HL-60 (cell line): ENCODE measurements around the gene CCR9.

ENCODE experiments used
- DNase-seq, 2 experiments: peaks; one replicate each; pipeline ENCODE4 v3.0.0-alpha.2; 2010 to 2020; ENCODE audit warnings: low read depth in 1 of 2, low spot score in 1 of 2
- H3K27ac ChIP-seq: fragments of 250-450 bp; sonication (Bioruptor Pico); replicated peaks from 2 replicates; pipeline ENCODE4 v1.5.1; 2020; ENCODE audit warnings: mild to moderate bottlenecking, moderate library complexity
- H3K27me3 ChIP-seq: fragments of 250-450 bp; sonication (Bioruptor Pico); 2 replicates; pipeline ENCODE4 v1.5.1; 2021; ENCODE audit warnings: mild to moderate bottlenecking, moderate library complexity; ENCODE audit not compliant: insufficient read depth, poor library complexity, severe bottlenecking
- H3K4me3 ChIP-seq: replicated peaks from 2 replicates; pipeline ENCODE4 v1.5.1; 2011; ENCODE audit warnings: mild to moderate bottlenecking, control low read depth, low read length; ENCODE audit not compliant: insufficient read depth
- CTCF ChIP-seq: IDR thresholded peaks from one replicate; pipeline ENCODE4 v1.5.1; 2011; ENCODE audit warnings: low read length, control low read depth, inconsistent platforms; ENCODE audit not compliant: insufficient read depth
- GABPA ChIP-seq: IDR thresholded peaks from 2 replicates; pipeline ENCODE4 v1.6.1; 2012; ENCODE audit warnings: low read depth
- POLR2AphosphoS5 ChIP-seq: IDR thresholded peaks from 2 replicates; pipeline ENCODE4 v1.6.1; 2012; ENCODE audit warnings: low read depth
- REST ChIP-seq: IDR thresholded peaks from 2 replicates; pipeline ENCODE4 v1.6.1; 2012; ENCODE audit warnings: low read depth; ENCODE audit not compliant: insufficient replicate concordance
- SPI1 ChIP-seq: IDR thresholded peaks from 2 replicates; pipeline ENCODE4 v1.6.1; 2012; ENCODE audit warnings: low read depth, mild to moderate bottlenecking, borderline replicate concordance

The CCR9 gene

GRCh38 chr3:45950686-45951600 lies 64.6 kb downstream of the CCR9 start:
- H3K27ac ChIP-seq, result no peak overlapping the region
- no peak for DNase-seq
- H3K27me3 ChIP-seq, result no peaks in the 10 kb centered on the region
- H3K4me3 ChIP-seq, result no peak overlapping the region
- TF ChIP-seq POLR2AphosphoS5, result no peak
- no peak for TF ChIP-seq CTCF
- no peak for TF ChIP-seq REST
- no peak for TF ChIP-seq SPI1
- no peak for TF ChIP-seq GABPA

GRCh38 chr3:45951946-45952345 lies 65.6 kb downstream of the CCR9 start:
- Histone ChIP-seq H3K4me3 (no peak overlapping the region), H3K27ac (no peak overlapping the region), H3K27me3 (no peaks in the 10 kb centered on the region)
- no peak for DNase-seq
- TF ChIP-seq SPI1 (no peak), POLR2AphosphoS5 (no peak), REST (no peak), CTCF (no peak), GABPA (no peak)

- no peak overlapping the region for H3K4me3 ChIP-seq
- no peak for DNase-seq
- no peak overlapping the region for H3K27ac ChIP-seq
- H3K27me3 ChIP-seq, result no peaks in the 10 kb centered on the region
- no peak for TF ChIP-seq SPI1
- no peak for TF ChIP-seq POLR2AphosphoS5
- TF ChIP-seq GABPA, result no peak
- TF ChIP-seq CTCF, result no peak
- TF ChIP-seq REST, result no peak
Observed at GRCh38 chr3:45952456-45952855, 66.1 kb downstream of the CCR9 start.
